ENCODE measurements around the gene ARFGAP2.
A peak's percentile ranks its signal among the peaks of the same experiment; 100 is the strongest.
"Not testable (repeated sequence)": the region's sequence is repeated elsewhere in the genome, so short reads cannot be mapped to it uniquely, and the experiment has no call there.

Gene ARFGAP2

GRCh38 chr11:47127213-47127612, 49.5 kb downstream of the ARFGAP2 start:
- TF ChIP-seq, protein P1, sequence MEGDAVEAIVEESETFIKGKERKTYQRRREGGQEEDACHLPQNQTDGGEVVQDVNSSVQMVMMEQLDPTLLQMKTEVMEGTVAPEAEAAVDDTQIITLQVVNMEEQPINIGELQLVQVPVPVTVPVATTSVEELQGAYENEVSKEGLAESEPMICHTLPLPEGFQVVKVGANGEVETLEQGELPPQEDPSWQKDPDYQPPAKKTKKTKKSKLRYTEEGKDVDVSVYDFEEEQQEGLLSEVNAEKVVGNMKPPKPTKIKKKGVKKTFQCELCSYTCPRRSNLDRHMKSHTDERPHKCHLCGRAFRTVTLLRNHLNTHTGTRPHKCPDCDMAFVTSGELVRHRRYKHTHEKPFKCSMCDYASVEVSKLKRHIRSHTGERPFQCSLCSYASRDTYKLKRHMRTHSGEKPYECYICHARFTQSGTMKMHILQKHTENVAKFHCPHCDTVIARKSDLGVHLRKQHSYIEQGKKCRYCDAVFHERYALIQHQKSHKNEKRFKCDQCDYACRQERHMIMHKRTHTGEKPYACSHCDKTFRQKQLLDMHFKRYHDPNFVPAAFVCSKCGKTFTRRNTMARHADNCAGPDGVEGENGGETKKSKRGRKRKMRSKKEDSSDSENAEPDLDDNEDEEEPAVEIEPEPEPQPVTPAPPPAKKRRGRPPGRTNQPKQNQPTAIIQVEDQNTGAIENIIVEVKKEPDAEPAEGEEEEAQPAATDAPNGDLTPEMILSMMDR (IDR thresholded peaks at IDR 0.05; ENCODE audit: low read depth, low read length): no peak
- no peak overlapping the region for H3K4me3 ChIP-seq (replicated peaks in 1 of 2; ENCODE audit: low read depth in 2 of 2, low read length in 2 of 2)
- no peak for DNase-seq (ENCODE audit: low read depth in 2 of 2)

DNA sequence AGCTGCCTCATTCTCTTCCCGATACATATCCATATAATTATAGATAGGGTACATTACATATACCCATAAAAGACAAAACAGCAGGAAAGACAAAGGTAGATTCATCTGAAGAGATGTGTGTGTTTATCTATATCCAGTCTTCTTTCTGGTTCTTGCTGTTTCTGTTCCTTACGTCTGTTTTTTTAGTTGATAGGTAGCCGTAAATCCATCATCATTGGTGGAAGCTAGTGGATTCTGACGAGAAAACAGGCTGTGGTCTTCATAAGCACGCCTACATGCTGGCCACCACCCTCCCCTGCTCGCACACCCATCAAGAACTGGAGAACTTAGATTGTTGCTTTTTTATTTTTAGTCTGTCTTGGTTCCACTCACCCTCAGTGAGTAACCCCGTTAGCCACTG, 51.6 kb downstream of the ARFGAP2 start:
- TF ChIP-seq, protein P1 (IDR thresholded peaks at IDR 0.05; ENCODE audit: low read depth, low read length): no peak
- H3K4me3 ChIP-seq (replicated peaks in 1 of 2; ENCODE audit: low read depth in 2 of 2, low read length in 2 of 2): no peak overlapping the region
- DNase-seq (ENCODE audit: low read depth in 2 of 2): no peak

DNA sequence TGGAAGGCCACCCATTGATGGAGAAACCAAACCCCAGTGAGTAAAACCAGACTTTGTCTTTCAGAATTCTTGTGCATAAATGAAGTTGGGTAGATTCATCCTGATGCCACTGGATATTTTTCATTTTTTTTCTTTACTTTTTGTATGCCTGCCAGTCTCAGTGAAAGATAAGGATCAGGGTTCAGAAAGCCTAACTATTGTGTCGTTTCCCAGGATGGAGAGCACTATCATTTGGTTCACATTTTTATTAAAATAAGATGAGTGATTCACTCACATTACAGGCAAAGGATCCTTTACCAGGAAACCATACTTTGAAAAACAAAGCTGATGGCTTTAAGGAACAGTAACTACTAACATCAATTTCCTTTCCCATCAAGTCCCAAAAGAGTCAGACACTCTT, 52.0 kb downstream of the ARFGAP2 start:
- peak in 1 of 2 donors; percentile 9 for DNase-seq (ENCODE audit: low read depth in 2 of 2)
- H3K4me3 ChIP-seq (replicated peaks in 1 of 2; ENCODE audit: low read depth in 2 of 2, low read length in 2 of 2): no peak overlapping the region
- TF ChIP-seq, protein P1 (IDR thresholded peaks at IDR 0.05; ENCODE audit: low read depth, low read length): no peak

DNA sequence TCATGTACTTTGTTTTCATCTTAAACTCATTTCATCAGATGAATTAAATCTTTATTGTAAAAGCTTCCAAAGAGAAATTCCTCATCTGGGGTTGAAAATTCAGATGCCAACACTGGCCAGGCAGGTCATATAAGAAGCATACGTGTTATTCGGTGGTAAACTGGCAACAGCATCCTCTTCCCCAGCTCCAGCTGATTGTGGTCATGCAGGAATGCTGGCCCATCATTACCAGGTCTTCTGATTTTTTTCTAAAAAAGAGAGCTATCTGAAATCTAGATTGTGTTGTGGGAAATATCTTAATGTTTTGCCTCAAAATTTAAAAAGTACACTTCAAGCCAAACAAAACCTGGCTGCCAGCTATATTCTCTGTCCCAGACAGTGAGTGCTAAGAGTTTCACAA, 53.6 kb downstream of the ARFGAP2 start:
- TF ChIP-seq, protein P1 (IDR thresholded peaks at IDR 0.05; ENCODE audit: low read depth, low read length): no peak
- DNase-seq (ENCODE audit: low read depth in 2 of 2): peak in 1 of 2 donors; percentile 20
- no peak overlapping the region for H3K4me3 ChIP-seq (replicated peaks in 1 of 2; ENCODE audit: low read depth in 2 of 2, low read length in 2 of 2)

- TF ChIP-seq, protein P1 (IDR thresholded peaks at IDR 0.05; ENCODE audit: low read depth, low read length): no peak
- no peak for DNase-seq (ENCODE audit: low read depth in 2 of 2)
These were observed 54.9 kb downstream of the ARFGAP2 start for GRCh38 chr11:47121731-47122130.

DNA sequence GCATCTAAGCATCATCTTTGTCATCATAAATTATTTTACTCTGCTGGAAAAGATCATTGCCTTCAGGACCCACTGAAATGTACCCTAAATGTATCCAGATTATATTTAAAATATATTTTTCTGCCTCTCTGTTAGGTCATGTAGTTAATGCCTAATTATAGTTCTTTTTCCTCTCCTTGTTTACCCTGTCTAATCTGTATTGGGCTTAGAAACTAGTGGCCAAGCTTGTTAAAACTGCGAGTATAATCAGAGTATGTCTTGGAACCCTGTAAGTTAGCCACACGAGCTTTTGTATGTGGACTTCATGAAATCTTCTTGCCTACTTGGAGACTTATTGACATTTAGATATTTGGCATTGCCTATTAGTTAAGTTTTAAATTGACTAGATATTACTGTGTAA, 55.6 kb downstream of the ARFGAP2 start:
- no peak overlapping the region for H3K4me3 ChIP-seq (replicated peaks in 1 of 2; ENCODE audit: low read depth in 2 of 2, low read length in 2 of 2)
- DNase-seq (ENCODE audit: low read depth in 2 of 2): no peak
- TF ChIP-seq, protein P1 (IDR thresholded peaks at IDR 0.05; ENCODE audit: low read depth, low read length): no peak

More at GRCh38 chr11:47121731-47122130, 54.9 kb downstream of the ARFGAP2 start:
- H3K4me3 ChIP-seq (replicated peaks in 1 of 2; ENCODE audit: low read depth in 2 of 2, low read length in 2 of 2): no peak overlapping the region

DNA sequence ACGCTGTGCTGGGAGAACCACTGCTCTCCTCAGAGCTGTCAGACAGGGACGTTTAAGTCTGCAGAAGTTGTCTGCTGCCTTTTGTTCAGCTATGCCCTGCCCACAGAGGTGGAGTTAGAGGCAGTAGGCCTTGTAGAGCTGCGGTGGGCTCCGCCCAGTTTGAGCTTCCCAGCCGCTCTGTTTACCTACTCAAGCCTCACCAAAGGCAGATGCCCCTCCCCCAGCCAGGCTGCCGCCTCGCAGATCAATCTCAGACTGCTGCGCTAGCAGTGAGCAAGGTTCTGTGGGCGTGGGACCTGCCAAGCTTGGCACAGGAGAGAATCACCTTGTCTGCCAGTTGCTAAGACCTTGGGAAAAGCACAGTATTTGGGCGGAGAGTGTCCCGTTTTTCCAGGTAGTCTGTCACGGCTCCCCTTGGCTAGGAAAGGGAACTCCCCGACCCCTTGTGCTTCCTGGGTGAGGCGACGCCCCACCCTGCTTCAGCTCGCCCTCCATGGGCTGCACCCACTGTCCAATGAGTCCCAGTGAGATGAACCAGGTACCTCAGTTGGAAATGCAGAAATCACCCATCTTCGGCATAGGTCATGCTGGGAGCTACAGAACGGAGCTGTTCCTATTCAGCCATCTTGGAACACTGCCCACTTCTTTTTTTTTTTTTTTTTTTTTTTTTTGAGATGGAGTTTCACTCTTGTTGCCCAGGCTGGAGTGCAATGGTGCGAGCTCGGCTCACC, 57.6 kb downstream of the ARFGAP2 start:
- H3K4me3 ChIP-seq (replicated peaks in 1 of 2; ENCODE audit: low read depth in 2 of 2, low read length in 2 of 2); DNase-seq (ENCODE audit: low read depth in 2 of 2): not testable (repeated sequence)
